DMS79 treated with DMSO at 0.1 percent for 48 hours (cell line): ENCODE measurements around the gene KIAA1217.

ENCODE experiments used
- DNase-seq: peaks from one replicate; lab custom pipeline; 2025; lab: John Stamatoyannopoulos, UW

The KIAA1217 gene

GRCh38 chr10:24209946-24210491, 1.1 kb downstream of the KIAA1217 start:
- no peak for DNase-seq

DNA sequence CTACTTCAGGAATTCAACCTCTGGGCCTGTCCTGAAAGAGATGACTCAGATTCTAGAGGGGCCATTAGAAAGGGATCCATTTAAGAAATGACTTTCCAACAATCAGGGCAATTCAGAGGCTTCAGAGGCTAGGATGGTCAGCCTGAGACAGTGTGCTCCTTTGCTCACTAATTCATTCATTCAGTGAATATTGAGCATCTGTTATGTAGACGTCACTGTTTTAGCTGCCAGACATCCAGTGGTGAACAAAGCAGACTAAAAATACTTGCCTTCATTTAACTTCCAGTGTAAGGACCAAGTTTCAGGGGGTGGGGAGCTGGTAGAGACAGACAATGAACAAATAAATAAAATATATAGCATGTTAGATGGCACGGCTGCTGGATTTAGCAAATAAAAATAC, 1.6 kb downstream of the KIAA1217 start:
- no peak for DNase-seq

DNA sequence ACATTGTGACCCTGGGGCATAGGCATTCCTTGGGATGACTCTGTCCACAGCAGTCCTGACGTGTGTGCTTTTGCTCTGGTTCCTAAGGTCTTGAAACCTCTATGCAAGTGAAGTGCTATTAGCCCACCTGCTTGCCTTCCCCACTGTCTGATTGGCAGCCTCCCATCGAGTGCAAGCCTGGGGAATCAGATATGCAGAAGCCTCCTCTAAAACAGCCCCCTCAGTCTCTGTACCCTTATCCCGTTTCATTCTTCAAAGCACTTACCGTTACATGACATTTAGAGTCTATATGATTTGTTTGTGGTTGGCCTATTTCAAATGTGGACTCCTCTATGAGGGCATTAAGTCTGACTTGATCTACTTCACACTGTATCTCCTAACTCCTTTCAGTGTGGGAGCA, 4.3 kb downstream of the KIAA1217 start:
- no peak for DNase-seq

DNA sequence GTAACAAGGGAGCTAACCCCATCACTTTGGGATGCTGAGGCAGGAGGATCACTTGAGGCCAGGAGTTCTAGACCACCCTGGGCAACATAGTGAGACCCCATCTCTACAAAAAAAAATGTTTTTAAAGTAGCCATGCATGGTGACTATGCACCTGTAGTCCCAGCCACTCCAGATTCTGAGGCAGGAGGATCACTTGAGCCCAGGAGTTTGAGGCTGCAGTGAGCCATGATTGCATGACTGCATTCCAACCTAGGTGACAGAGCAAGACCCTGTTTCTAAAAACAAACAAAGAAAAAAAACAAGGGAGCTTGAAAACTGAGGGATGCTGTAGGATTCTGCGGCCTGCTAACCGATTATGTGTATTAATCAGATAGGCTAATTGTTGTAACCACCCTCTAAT, 4.9 kb downstream of the KIAA1217 start:
- peak; percentile 2 for DNase-seq

GRCh38 chr10:24214762-24215161, 5.8 kb downstream of the KIAA1217 start:
- DNase-seq, result peak; percentile 7

DNA sequence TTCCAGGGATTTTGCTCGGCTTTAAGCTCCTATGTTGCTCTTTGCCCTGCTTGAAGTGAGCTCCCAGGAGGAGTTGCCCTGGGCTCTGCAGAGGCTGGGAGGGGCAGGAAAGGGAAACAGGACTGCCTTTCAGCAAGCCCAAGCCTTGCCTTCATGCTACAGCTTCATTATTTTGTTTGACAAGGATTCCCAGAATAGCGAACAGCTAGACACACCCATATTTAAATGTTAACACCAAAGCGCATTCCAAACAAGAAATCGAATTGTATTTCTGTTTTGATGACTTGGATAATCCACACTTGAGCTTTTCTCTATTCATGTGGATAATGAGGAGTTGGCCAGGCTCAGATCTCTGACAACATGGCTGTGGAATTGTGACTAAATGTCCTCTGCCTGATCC, 6.3 kb downstream of the KIAA1217 start:
- no peak for DNase-seq

- DNase-seq, result peak; percentile 74
Observed at GRCh38 chr10:24215603-24216002, 6.7 kb downstream of the KIAA1217 start.

DNA sequence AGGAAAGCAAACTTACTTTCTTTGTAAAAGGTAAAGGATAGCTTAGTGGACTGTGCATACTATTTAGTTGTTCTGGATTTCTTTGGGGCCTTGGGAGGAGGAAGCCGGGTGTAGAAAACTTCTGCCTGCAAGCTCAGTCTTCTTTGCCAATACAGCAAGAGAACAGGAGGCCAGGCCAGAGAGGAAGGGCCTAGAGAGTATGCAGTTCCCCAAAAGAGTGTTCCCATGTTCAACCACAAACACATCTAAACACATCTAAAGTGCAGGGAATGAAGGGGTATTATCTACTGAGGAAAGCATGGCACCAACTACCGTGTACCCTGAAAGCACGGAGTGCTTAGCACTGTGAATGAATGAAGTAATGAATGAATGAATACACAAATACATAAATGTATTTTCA, 11.0 kb downstream of the KIAA1217 start:
- DNase-seq, result no peak

DNA sequence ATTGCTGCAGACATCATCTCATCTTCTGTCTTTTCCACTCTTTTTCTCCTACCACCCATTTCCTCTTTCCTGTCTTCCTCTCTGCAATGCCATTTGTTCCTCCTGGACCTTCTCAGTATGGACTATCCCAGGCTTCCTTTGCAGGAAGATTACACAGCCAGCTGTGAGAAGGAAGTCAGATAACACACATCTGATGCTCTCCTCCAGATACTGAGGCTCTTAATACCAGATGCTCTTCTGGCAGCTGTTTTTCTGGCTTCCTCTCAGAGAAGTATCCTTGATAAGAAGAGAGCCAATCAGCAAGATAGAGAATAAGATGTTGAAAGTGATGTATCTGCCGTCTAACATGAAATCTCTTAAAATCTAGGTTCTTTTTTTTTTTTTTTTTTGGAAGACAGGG, 14.4 kb downstream of the KIAA1217 start:
- DNase-seq, result no peak

- no peak for DNase-seq
Observed at GRCh38 chr10:24223953-24224352, 15.0 kb downstream of the KIAA1217 start.

DNA sequence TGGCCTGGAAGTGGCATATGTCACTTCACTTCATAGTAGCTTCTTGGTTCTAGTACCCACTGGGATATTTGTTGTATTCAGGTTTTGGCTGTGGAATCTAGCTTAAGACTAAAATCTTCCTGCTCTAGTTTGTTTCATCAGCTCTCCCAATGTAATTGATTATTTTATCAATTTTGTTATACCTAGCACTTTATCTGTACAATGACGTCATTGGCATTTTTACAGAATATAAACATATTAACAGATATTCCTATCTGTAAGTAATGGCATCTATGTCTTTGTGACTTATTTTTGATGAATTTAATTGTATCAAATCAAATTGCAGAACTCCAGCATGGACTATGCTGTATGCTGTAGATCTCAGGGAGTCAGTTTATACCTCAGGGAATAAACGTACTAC, 19.7 kb downstream of the KIAA1217 start:
- no peak for DNase-seq

- DNase-seq, result no peak
Observed at GRCh38 chr10:24229909-24230308, 21.0 kb downstream of the KIAA1217 start.

DNA sequence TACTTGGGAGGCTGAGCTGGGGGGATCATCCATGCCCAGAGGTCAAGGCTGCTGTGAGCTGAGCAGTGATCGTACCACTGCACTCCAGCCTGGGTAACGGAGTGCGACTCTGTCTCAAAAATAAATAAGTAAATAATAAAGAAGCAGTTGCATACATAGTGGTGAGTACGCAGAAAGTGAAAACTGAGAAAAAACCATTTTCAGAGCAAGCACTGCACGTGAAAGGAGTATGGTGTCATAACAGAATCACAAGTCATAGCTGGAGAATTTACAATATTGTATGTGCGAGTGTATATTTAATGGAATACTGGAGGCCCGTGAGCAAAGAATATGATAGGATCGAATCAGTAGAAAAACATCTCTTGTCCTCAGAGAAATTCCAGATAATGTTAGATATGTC, 22.3 kb downstream of the KIAA1217 start:
- no peak for DNase-seq

GRCh38 chr10:24234784-24235183, 25.8 kb downstream of the KIAA1217 start:
- no peak for DNase-seq

DNA sequence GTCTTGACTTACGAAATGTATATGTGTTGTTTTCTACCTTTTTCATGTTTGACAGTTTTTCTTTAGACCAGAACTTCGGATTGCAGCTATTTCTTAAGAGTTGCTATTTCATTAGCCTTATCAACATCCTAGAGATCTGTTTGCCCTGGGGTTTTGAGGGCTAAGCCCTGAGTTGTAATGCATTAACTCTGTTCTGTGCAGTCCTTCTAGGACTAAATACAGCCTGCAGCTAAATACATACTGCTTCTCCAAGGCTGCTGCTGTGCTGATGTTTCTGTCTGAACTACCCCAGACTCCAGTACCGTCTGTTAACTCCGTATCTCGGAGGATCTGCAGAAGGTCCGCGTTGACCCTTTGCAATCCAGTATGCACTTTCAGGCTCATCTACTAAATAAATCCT, 26.5 kb downstream of the KIAA1217 start:
- DNase-seq, result no peak

GRCh38 chr10:24237801-24238395, 29.0 kb downstream of the KIAA1217 start:
- peak; percentile 36 for DNase-seq

- peak; percentile 74 for DNase-seq
Observed at GRCh38 chr10:24238519-24239247, 29.7 kb downstream of the KIAA1217 start.

DNA sequence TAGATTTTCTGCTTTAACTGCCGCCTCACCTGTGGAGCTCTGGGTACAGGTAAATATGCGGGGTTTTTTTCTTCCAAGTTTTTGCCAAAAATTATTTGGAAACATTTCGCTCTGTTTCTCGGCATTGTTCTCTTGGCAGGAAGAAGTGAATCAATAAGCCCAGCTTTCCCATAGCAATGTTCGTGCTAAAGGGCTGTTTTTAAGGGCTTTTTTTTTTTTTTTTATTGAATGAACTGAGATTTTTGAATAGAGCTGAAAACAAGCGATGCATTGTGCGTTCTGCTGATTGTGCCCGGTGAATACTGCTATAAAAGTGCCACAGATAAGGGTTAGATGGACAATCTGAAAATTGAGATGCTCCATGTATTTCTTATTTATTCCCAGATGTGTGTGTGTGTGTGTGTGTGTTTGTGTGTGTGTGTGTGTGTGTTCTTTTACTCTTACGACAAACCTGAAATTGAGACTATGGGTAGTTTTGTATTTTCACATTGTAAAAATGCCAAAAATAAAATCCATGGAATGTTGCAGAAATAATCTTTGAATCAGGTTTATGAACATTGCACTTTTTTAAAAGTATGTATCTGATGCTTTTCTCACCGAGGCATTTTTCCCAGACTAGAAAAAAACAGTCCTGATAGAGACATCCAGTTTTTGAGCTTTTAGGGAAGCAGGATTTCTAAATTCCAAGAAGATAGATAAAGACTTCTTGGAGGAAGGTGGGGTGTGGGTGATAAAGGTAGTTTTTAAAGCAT, 30.5 kb downstream of the KIAA1217 start:
- DNase-seq, result no peak

- DNase-seq, result peak; percentile 13
Observed at GRCh38 chr10:24240041-24240751, 31.3 kb downstream of the KIAA1217 start.

DNA sequence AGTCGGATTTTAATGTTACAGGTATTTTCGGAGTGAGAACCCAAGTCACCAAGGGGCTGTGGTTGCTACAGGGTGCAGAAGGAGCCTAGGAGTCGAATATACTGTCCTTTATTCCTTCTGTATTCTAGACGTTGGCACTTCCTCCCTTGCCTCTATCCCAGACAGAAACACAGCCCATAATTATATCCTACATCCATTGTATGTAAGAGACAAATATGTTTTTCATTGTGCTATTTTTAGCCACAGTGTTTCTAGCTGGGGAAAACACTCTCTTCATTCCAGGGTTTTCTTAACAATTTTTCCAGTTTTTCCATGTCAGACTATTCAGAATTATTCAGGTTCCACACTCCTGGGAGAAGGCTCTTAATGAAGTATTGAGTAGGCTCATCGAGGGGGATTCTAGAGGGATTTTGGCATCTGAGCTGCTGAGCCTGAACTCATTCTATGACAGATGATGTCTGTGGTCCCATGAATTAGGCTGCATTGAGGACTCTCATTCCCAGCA, 32.6 kb downstream of the KIAA1217 start:
- no peak for DNase-seq

GRCh38 chr10:24242562-24242961, 33.6 kb downstream of the KIAA1217 start:
- DNase-seq, result no peak

GRCh38 chr10:24246365-24246764, 37.4 kb downstream of the KIAA1217 start:
- no peak for DNase-seq
